WTC11 (cell line): ENCODE results near the gene LDLRAD2.

Experiments used
- ATF3 ChIP-seq: sonication (generic); formaldehyde crosslinking; conservative IDR thresholded peaks from 2 replicates; pipeline ENCODE4 v1.8.1; 2022; ENCODE audit warnings: mild to moderate bottlenecking, missing genetic modification reagents
- FOXJ3 ChIP-seq: sonication (generic); formaldehyde crosslinking; IDR thresholded peaks from 2 replicates; pipeline ENCODE4 v1.9.0; 2021; ENCODE audit warnings: missing genetic modification reagents, mild to moderate bottlenecking, borderline replicate concordance
- JUN ChIP-seq: sonication (generic); formaldehyde crosslinking; IDR thresholded peaks from 2 replicates; pipeline ENCODE4 v1.8.0; 2023; ENCODE audit warnings: mild to moderate bottlenecking, missing genetic modification reagents
- TCF7 ChIP-seq: sonication (generic); formaldehyde crosslinking; IDR thresholded peaks from 2 replicates; pipeline ENCODE4 v1.8.0; 2022; ENCODE audit warnings: mild to moderate bottlenecking, low read depth, missing genetic modification reagents, moderate library complexity
- TEAD4 ChIP-seq: sonication (generic); formaldehyde crosslinking; IDR thresholded peaks from 2 replicates; pipeline ENCODE4 v1.8.0; 2022; ENCODE audit warnings: mild to moderate bottlenecking, missing genetic modification reagents
- USF2 ChIP-seq: sonication (generic); formaldehyde crosslinking; IDR thresholded peaks from 2 replicates; pipeline ENCODE4 v1.8.1; 2023; ENCODE audit warnings: mild to moderate bottlenecking, missing genetic modification reagents, moderate library complexity
- ZNF138 ChIP-seq: sonication (generic); formaldehyde crosslinking; conservative IDR thresholded peaks from 2 replicates; pipeline ENCODE4 v1.8.1; 2022; ENCODE audit warnings: mild to moderate bottlenecking, moderate library complexity, missing genetic modification reagents
- TF ChIP-seq, protein P1 (sequence below): fragments of 200-600 bp; IDR thresholded peaks from 2 replicates; pipeline ENCODE4 v1.8.0; 2022; ENCODE audit warnings: antibody characterized with exemption
- TF ChIP-seq, protein P2 (sequence below): sonication (generic); formaldehyde crosslinking; IDR thresholded peaks from 2 replicates; pipeline ENCODE4 v1.8.1; 2022; ENCODE audit warnings: mild to moderate bottlenecking, missing genetic modification reagents, moderate library complexity, borderline replicate concordance
- TF ChIP-seq, protein P3 (sequence below): sonication (generic); formaldehyde crosslinking; IDR thresholded peaks from 2 replicates; pipeline ENCODE4 v1.8.1; 2023; ENCODE audit warnings: mild to moderate bottlenecking, missing genetic modification reagents

DNA sequence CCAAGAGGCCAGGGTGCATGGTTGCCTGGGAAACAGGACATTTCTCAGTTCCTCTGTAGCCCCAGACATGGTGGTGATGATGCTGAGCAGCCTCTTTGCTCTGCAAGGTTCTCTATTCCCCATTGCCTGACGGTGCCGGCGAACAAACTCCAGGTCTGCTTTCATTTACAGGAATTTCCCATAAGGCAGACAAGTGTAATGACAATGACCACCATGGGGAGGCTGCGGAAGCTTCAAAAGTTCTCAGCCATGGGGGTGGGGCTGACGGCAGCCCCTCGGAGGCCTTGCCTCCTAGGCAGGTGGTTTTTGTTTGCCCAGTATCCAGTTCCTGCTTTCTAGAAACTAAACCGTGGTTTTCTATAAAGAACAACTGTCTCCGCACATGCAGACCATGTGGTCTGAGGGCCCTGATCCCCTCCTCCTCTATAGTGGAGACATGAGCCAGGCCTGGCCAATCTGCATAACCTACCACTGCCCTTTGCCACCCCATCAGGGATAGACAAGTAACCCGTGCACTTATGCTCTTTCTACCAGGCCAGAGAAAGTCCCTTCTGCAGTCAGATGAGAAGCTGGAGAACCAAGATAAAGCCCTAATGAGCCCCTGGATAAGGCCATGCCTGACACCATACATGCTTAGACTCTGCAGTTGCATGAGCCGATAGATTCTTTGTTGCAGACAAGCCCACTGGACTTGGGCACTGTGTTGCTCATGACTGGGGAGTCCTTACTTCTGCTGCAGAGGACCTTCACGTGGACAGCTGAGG, 54.1 kb downstream of the LDLRAD2 start:
- TF ChIP-seq, protein P1, sequence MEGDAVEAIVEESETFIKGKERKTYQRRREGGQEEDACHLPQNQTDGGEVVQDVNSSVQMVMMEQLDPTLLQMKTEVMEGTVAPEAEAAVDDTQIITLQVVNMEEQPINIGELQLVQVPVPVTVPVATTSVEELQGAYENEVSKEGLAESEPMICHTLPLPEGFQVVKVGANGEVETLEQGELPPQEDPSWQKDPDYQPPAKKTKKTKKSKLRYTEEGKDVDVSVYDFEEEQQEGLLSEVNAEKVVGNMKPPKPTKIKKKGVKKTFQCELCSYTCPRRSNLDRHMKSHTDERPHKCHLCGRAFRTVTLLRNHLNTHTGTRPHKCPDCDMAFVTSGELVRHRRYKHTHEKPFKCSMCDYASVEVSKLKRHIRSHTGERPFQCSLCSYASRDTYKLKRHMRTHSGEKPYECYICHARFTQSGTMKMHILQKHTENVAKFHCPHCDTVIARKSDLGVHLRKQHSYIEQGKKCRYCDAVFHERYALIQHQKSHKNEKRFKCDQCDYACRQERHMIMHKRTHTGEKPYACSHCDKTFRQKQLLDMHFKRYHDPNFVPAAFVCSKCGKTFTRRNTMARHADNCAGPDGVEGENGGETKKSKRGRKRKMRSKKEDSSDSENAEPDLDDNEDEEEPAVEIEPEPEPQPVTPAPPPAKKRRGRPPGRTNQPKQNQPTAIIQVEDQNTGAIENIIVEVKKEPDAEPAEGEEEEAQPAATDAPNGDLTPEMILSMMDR, result no peak; the same call in 1 of the 2 replicates
- TF ChIP-seq ATF3 (CRISPR knock-in tag) (no peak), ZNF138 (CRISPR knock-in tag) (no peak), TCF7 (CRISPR knock-in tag) (no peak), TEAD4 (CRISPR knock-in tag) (no peak), USF2 (CRISPR knock-in tag) (no peak), JUN (no peak), FOXJ3 (CRISPR knock-in tag) (no peak)
- TF ChIP-seq, protein P2, sequence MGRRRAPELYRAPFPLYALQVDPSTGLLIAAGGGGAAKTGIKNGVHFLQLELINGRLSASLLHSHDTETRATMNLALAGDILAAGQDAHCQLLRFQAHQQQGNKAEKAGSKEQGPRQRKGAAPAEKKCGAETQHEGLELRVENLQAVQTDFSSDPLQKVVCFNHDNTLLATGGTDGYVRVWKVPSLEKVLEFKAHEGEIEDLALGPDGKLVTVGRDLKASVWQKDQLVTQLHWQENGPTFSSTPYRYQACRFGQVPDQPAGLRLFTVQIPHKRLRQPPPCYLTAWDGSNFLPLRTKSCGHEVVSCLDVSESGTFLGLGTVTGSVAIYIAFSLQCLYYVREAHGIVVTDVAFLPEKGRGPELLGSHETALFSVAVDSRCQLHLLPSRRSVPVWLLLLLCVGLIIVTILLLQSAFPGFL (CRISPR knock-in tag), result no peak
- TF ChIP-seq, protein P3, sequence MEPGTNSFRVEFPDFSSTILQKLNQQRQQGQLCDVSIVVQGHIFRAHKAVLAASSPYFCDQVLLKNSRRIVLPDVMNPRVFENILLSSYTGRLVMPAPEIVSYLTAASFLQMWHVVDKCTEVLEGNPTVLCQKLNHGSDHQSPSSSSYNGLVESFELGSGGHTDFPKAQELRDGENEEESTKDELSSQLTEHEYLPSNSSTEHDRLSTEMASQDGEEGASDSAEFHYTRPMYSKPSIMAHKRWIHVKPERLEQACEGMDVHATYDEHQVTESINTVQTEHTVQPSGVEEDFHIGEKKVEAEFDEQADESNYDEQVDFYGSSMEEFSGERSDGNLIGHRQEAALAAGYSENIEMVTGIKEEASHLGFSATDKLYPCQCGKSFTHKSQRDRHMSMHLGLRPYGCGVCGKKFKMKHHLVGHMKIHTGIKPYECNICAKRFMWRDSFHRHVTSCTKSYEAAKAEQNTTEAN (CRISPR knock-in tag), result no peak
